Measurements from ENCODE around the gene MAGED1.

MAGED1 gene

GRCh38 chrX:51892921-51893745 lies at the start of gene MAGED1:
TSS of gene MAGED1 (plus strand) at chrX:51893623. CDS start at chrX:51894305, 682 bp downstream.
- DNase-seq (ENCODE audit: insufficient read length, low spot score) (peak; percentile 8), FAIRE-seq (peak; percentile 69)
- TF ChIP-seq CTCF (IDR thresholded peaks at IDR 0.05; ENCODE audit: insufficient read depth, missing control alignments), result no peak

GRCh38 chrX:51847463-51847862 lies 46.0 kb upstream of the MAGED1 start:
- FAIRE-seq (no peak), DNase-seq (ENCODE audit: insufficient read length, low spot score) (no peak)
- no peak for TF ChIP-seq CTCF (IDR thresholded peaks at IDR 0.05; ENCODE audit: insufficient read depth, missing control alignments)

- no peak for TF ChIP-seq CTCF (IDR thresholded peaks at IDR 0.05; ENCODE audit: insufficient read depth, missing control alignments)
- FAIRE-seq, result no peak
- no peak for DNase-seq (ENCODE audit: insufficient read length, low spot score)
Observed at GRCh38 chrX:51851507-51852085, 41.8 kb upstream of the MAGED1 start.

GRCh38 chrX:51852096-51852495 lies 41.3 kb upstream of the MAGED1 start:
- DNase-seq (ENCODE audit: insufficient read length, low spot score), result no peak
- FAIRE-seq, result peak; percentile 93
- no peak for TF ChIP-seq CTCF (IDR thresholded peaks at IDR 0.05; ENCODE audit: insufficient read depth, missing control alignments)

- TF ChIP-seq CTCF (IDR thresholded peaks at IDR 0.05; ENCODE audit: insufficient read depth, missing control alignments), result no peak
- DNase-seq (ENCODE audit: insufficient read length, low spot score) (no peak), FAIRE-seq (no peak)
Observed at GRCh38 chrX:51852621-51853020, 40.8 kb upstream of the MAGED1 start.

- peak; percentile 88 for FAIRE-seq
- DNase-seq (ENCODE audit: insufficient read length, low spot score), result no peak
- TF ChIP-seq CTCF (IDR thresholded peaks at IDR 0.05; ENCODE audit: insufficient read depth, missing control alignments), result no peak
Observed at GRCh38 chrX:51853251-51853650, 40.2 kb upstream of the MAGED1 start.

- FAIRE-seq (no peak), DNase-seq (ENCODE audit: insufficient read length, low spot score) (no peak)
- no peak for TF ChIP-seq CTCF (IDR thresholded peaks at IDR 0.05; ENCODE audit: insufficient read depth, missing control alignments)
Observed at GRCh38 chrX:51855698-51856097, 37.7 kb upstream of the MAGED1 start.

Measured in D721Med (cell line).